Anterior cingulate cortex (tissue), 58 donors: ENCODE results near the gene ARL5B.

Experiments used
- DNase-seq, 58 donors: peaks; one replicate each; lab custom pipeline; 2025; lab: John Stamatoyannopoulos, UW

Gene ARL5B

DNA sequence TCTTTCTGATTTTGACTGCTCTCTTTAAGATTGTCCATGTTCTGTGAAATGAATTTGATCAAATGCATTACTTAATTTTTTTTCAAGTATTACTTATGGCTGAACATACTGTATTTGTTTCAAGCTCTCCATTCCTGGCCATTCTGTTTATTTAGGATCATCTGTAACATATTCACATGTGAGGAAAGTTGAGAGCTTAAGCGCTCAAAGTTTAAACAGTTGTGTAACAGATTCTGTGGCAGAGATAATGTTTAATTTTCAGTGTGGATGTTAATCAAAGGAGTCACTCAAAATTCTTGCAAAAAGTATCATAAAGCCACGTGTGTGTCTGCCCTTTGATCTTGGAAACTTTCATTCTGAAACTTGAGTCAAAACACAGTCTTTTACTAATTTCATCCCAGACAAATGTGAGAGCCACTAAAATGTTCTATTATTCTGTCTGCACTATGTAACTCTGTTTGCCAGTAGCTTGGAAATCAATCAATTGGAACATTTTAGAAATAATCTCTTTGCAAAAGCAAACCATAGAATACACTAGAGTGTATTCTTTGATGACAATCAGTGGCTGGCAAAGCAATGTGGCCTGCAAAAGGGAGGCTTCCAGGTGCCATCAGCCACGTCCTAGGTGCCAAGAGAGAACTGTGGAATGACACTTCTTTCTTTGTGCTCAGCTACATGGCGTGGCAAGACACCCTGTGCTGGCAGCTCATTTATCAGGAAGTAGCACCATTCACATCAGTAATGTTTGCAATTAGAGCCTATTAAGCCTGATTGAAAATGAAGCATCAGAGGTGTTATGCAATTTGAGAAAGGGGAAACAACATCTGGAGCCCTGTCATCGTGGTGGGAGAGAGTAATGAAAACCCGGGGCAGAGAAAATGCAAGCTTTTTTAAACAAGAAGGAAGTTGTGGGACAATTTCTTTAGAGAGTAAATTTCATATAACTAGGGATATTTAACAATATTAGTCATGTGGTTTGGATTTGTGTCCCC is 40.9 kb downstream of the ARL5B start:
- no peak for DNase-seq

DNA sequence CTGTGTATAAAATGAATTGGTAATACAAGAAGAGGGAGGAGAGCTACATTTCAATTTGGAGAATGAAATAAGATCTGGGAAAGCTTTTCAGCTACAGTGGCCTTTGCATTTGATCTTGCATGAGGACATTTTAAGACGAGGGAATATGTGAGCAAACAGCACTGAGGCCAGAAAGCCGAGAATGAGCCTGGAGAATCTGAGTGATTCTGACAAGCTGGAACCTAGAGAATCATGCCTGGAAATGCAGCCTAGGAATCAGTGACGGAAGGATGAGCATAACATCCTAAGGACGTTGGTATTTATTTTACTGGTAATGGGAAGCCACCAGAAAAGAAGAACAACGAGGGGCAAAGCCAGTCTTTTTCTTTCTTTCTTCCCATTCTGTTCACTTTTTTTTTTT is 44.3 kb downstream of the ARL5B start:
- DNase-seq, result no peak

DNA sequence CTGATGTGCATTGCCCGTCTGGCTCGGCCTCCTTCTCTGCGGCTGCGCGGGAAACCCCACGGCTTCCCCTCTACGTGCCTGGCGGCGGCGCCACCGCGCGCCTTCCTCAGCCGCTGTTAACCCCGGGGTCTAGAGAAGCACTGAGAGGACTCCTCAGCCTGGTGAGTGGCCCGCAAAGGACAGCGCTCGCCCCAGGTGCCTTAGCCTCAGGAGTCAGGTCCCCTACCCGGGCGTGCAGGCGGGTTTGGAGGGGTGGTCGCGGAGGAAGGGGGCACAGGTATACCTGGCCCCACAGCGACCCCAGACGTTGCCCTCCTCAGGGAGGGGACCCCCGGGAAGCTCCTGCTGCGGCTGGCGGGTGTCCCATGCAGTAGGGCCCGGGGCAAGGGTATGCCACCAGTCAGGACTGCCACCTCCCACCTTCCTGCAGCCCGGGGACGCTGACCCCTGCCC is 51.0 kb downstream of the ARL5B start:
- no peak for DNase-seq

DNA sequence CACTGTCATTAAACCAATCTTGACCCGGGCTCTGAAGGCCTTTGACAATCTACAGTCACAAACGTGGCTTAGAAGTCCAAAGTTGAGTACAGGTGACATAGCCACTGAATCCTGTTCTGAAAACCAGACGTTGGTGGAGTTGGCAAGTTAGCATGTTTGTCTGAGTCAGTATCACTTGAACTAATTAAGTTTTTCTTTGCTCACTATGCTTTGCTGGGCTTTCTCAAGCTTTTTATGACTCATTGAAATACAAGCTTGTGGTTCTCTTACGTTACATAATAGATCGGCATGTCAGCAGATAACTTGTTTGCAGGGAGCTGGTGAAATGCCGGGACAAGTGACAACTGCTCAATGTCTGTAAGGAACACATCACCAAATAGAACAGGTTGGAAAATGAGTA is 53.8 kb downstream of the ARL5B start:
- DNase-seq, result peak in 7 of 58 donors; percentile 1 to 16 (median 4)

DNA sequence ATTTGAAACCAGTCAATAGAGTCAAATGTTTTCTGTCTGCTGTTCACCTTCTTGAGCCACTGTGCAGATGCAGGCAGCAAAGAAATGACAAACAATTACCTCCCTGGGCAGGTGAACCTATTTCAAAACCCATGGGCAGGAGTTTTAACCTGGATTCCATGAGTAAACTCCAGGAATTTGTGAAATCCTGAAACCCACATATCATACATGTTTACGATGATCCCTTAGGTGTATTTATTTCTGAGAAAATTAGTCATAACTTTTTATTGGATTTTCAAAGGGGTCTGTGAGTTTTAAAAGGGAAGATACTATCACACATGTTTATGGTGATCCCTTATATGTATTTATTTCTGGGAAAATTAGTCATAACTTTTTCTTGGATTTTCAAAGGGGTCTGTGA is 59.8 kb downstream of the ARL5B start:
- no peak for DNase-seq

DNA sequence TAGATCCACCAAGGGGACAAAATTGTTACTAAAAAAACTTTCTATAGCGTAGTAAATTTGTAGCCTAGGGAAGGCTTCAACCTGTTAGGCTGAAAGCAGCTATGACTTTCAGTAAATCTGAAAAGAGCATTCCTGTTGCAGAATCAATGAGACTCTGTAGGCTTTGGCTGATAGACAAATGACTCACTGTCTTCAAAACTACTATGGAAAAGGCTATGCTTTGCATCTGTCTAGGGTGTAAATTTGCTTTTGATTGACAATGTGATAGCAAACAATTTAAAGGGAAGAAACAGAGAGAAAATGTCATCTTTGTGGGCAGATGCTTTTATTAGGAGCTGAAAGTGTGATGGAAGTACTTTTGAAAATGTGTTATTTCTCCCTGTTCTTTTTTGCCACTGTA is 60.6 kb downstream of the ARL5B start:
- DNase-seq, result peak in 1 of 58 donors; percentile 20

DNA sequence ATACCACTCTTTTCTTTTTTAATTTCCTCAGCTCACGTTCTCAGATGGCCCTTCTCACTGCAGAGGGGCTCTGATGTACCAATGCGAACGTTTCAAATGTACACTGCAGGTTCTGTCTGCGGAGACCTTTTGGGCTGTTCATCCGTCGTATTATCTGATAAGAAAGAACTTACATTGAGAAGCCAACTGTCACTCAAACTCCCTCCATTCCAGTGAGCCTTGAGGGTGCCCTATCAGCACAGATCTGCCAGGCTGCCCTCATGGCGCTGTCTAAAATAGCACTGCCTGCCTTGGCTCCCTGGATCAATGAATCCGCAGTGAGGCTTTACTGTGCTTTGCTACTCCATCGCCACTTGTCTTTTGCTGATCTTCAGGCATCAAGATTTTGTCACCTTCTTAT is 61.8 kb downstream of the ARL5B start:
- no peak for DNase-seq

DNA sequence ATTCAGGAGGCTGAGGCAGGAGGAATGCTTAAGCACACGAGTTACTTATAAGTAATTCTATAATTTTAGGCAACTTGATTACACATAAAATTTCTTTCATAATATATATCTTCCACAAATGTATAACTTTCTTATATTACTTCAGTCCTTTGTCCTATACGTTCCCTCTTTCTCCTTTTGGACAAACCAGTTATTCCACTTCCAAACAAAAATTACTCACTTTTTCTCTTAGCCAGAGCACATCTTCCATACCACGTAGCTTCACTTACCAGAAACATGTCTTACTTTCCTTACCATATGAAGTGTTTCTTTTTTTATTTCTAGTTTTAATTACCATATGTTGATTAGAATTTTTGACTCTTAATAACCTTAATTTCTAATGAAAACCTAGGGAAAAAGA is 64.6 kb downstream of the ARL5B start:
- DNase-seq, result no peak
